CD14-positive monocyte (primary cell): ENCODE data around the gene MED17. TPM values are rescaled to one million over a fixed set of nuclear protein-coding genes. Genes with fewer than 3 reads are reported as not detected.

ENCODE experiments used
- DNase-seq, 3 donors: peaks; one replicate each; pipeline ENCODE4 v3.0.0-alpha.2; 2011 to 2022
- H2AFZ ChIP-seq: 2 replicates; pipeline ENCODE4 v1.6.0; 2012; ENCODE audit warnings: mild to moderate bottlenecking, low read depth, low read length, inconsistent platforms; ENCODE audit not compliant: insufficient read depth, poor library complexity, severe bottlenecking
- H3K27ac ChIP-seq, 2 donors: 1 replicate in 1 of 2; 2 replicates in 1 of 2; pipeline ENCODE4 v1.5.1; 2012 to 2013; ENCODE audit warnings: low read length in 2 of 2, control low read depth in 1 of 2, inconsistent platforms in 1 of 2, low read depth in 1 of 2, mild to moderate bottlenecking in 1 of 2
- H3K27me3 ChIP-seq, 2 donors: one replicate each; pipeline versions ENCODE4 v1.6.0 to v1.6.1; 2011 to 2013; ENCODE audit warnings: low read length in 2 of 2; ENCODE audit not compliant: control insufficient read depth in 2 of 2, insufficient read depth in 2 of 2
- H3K36me3 ChIP-seq, 2 donors: replicated peaks in 1 of 2; 1 replicate in 1 of 2; 2 replicates in 1 of 2; pipeline versions ENCODE4 v1.5.1 to v1.6.1; 2012 to 2013; ENCODE audit warnings: low read length in 2 of 2, control low read depth in 1 of 2, inconsistent platforms in 1 of 2, mild to moderate bottlenecking in 1 of 2; ENCODE audit not compliant: insufficient read depth in 2 of 2, control insufficient read depth in 1 of 2
- H3K4me1 ChIP-seq, 2 donors: 1 replicate in 1 of 2; 2 replicates in 1 of 2; pipeline versions ENCODE4 v1.5.1 to v1.6.1; 2012 to 2013; ENCODE audit warnings: low read length in 2 of 2, control low read depth in 1 of 2, inconsistent platforms in 1 of 2, mild to moderate bottlenecking in 1 of 2, moderate library complexity in 1 of 2; ENCODE audit not compliant: insufficient read depth in 2 of 2, control insufficient read depth in 1 of 2
- H3K4me2 ChIP-seq: replicated peaks from 2 replicates; pipeline ENCODE3; 2012; ENCODE audit warnings: low read length, moderate library complexity, mild to moderate bottlenecking; ENCODE audit not compliant: poor library complexity, severe bottlenecking; ENCODE audit errors: extremely low read depth
- H3K4me3 ChIP-seq, 3 experiments: fragments of 200-600 bp in 1 of 3; sonication (generic) in 1 of 3; replicated peaks in 1 of 3; 1 replicate in 2 of 3; 2 replicates in 1 of 3; pipeline ENCODE4 v1.5.1; 2011 to 2013; ENCODE audit warnings: low read length in 3 of 3, mild to moderate bottlenecking in 3 of 3, control low read depth in 2 of 3, low read depth in 2 of 3, inconsistent platforms in 1 of 3, moderate library complexity in 1 of 3
- H3K79me2 ChIP-seq: 2 replicates; pipeline ENCODE4 v1.6.0; 2012; ENCODE audit warnings: mild to moderate bottlenecking, control low read depth, inconsistent platforms, low read length, moderate library complexity; ENCODE audit not compliant: insufficient read depth
- H3K9ac ChIP-seq: 2 replicates; pipeline ENCODE4 v1.6.0; 2017; ENCODE audit warnings: low read length, mild to moderate bottlenecking; ENCODE audit not compliant: insufficient read depth, poor library complexity, severe bottlenecking
- H3K9me3 ChIP-seq, 2 donors: replicated peaks in 1 of 2; 1 replicate in 1 of 2; 2 replicates in 1 of 2; pipeline versions ENCODE4 v1.5.1 to v1.6.1; 2012 to 2013; ENCODE audit warnings: low read length in 2 of 2, control low read depth in 1 of 2; ENCODE audit not compliant: control insufficient read depth in 1 of 2, insufficient read depth in 1 of 2
- H4K20me1 ChIP-seq: 2 replicates; pipeline ENCODE4 v1.6.0; 2012; ENCODE audit warnings: mild to moderate bottlenecking, low read length, control low read depth, moderate library complexity; ENCODE audit not compliant: insufficient read depth
- H3K27ac Mint-ChIP-seq, 7 donors: one replicate each; pipeline ENCODE4 v1.8.0; 2020; ENCODE audit warnings: mild to moderate bottlenecking in 7 of 7, mixed read lengths in 7 of 7, moderate library complexity in 6 of 7, inconsistent platforms in 2 of 7
- H3K27me3 Mint-ChIP-seq, 3 donors: one replicate each; pipeline ENCODE4 v1.8.0; 2021 to 2022; ENCODE audit warnings: low read depth in 3 of 3, mild to moderate bottlenecking in 3 of 3, mixed read lengths in 3 of 3, moderate library complexity in 3 of 3, inconsistent platforms in 1 of 3
- H3K36me3 Mint-ChIP-seq, 2 donors: one replicate each; pipeline ENCODE4 v1.8.0; 2020; ENCODE audit warnings: mixed read lengths in 2 of 2, inconsistent platforms in 1 of 2, mild to moderate bottlenecking in 1 of 2
- H3K4me1 Mint-ChIP-seq: one replicate; pipeline ENCODE4 v1.8.0; 2020; ENCODE audit warnings: mild to moderate bottlenecking, mixed read lengths
- H3K4me3 Mint-ChIP-seq, 2 donors: one replicate each; pipeline ENCODE4 v1.8.0; 2020; ENCODE audit warnings: mild to moderate bottlenecking in 2 of 2, mixed read lengths in 2 of 2, moderate library complexity in 1 of 2
- H3K9me3 Mint-ChIP-seq, 7 donors: one replicate each; pipeline ENCODE4 v1.8.0; 2020 to 2022; ENCODE audit warnings: mixed read lengths in 7 of 7, mild to moderate bottlenecking in 6 of 7, moderate library complexity in 6 of 7, inconsistent platforms in 2 of 7
- WGBS: methylation state at CpG from one replicate; pipeline ENCODE4 v1.1.5; 2013; ENCODE audit warnings: missing lambda C conversion rate; ENCODE audit not compliant: insufficient coverage; 5-methylcytosine and 5-hydroxymethylcytosine counted together
- intact Hi-C, 2 donors: fragments of 100-400 bp; cut with micrococcal nuclease; formaldehyde crosslinking; loops; one replicate each; pipeline versions ENCODE4 v1.15.0 to v1.15.1; 2023
- polyA plus RNA-seq, 3 donors: library from polyadenylated mRNA; depleted of rRNA in 1 of 3; unstranded in 2 of 3; stranded (reverse) in 1 of 3; fragments of 300-500 nt in 2 of 3; fragments of >200 nt in 1 of 3; fragmentation: Illumina TruSeq in 2 of 3; gene quantifications; 1 replicate in 2 of 3; 2 replicates in 1 of 3; pipeline ENCODE4 v1.2.3, GENCODE V29; 2012 to 2021
- TF ChIP-seq, protein P1 (sequence below): fragments of 200-600 bp; IDR thresholded peaks from one replicate; pipeline ENCODE4 v1.8.0; 2022; ENCODE audit warnings: antibody characterized with exemption, mild to moderate bottlenecking

The MED17 gene
- polyA plus RNA-seq, 3 donors = 3.4 to 12.8 (median 4.4) TPM

DNA sequence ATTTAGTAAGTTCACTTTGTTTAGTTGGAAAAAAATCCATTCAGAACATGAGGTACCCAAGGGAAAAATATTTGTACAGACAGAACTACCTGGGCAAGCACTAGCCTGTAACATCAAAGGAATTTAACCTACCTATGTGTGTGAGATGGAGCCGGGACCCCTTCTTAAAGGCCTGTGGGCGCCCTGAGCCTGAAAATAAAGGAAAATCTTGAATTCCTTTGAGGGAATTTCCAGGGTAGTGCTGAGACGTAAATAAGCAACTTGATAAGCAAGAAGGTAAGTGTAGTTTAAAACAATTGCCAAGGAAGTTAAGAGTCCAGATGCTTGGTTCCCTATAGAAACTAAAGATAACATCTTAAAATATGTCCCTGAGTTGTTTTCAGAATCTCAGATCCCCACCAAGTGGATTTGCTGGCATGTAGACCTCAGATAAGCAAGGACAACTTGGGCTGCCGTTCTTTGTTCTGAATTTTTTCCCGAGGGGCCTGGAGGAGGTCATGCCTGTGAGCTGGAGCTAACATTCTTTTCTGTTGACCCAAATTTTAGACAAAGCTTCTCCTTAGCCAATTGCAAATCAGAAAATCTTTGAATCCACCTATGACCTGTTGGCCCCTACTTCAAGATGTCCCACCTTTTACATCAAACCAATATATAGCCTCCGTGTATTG, 31.0 kb downstream of the MED17 start:
- no peaks in the 10 kb centered on the region for H3K27me3 ChIP-seq
- no peak overlapping the region for H3K4me2 ChIP-seq
- H3K36me3 Mint-ChIP-seq = peaks cover 49 to 62% of the 10 kb centered on the region in 2 donors
- H3K27ac Mint-ChIP-seq = peak overlapping the region in 1 of 7 donors; percentile 25
- no peak overlapping the region for H3K27ac ChIP-seq
- no peak for DNase-seq
- 89% methylated on average over 2 of the region's 6 CpGs for WGBS
- no peaks in the 10 kb centered on the region for H3K4me1 ChIP-seq
- TF ChIP-seq, protein P1, sequence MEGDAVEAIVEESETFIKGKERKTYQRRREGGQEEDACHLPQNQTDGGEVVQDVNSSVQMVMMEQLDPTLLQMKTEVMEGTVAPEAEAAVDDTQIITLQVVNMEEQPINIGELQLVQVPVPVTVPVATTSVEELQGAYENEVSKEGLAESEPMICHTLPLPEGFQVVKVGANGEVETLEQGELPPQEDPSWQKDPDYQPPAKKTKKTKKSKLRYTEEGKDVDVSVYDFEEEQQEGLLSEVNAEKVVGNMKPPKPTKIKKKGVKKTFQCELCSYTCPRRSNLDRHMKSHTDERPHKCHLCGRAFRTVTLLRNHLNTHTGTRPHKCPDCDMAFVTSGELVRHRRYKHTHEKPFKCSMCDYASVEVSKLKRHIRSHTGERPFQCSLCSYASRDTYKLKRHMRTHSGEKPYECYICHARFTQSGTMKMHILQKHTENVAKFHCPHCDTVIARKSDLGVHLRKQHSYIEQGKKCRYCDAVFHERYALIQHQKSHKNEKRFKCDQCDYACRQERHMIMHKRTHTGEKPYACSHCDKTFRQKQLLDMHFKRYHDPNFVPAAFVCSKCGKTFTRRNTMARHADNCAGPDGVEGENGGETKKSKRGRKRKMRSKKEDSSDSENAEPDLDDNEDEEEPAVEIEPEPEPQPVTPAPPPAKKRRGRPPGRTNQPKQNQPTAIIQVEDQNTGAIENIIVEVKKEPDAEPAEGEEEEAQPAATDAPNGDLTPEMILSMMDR = no peak
- intact Hi-C loops = no loop called here
- H3K27me3 Mint-ChIP-seq = peaks cover 0 to 3% (median 0%) of the 10 kb centered on the region in 3 donors
- H3K9me3 ChIP-seq = no peaks in the 10 kb centered on the region
- H4K20me1 ChIP-seq = peaks cover 9% of the 10 kb centered on the region
- no peaks in the 10 kb centered on the region for H3K79me2 ChIP-seq
- no peak overlapping the region for H2AFZ ChIP-seq
- H3K9ac ChIP-seq = no peak overlapping the region
- H3K9me3 Mint-ChIP-seq = no peaks in the 10 kb centered on the region
- no peak overlapping the region for H3K4me3 ChIP-seq
- H3K36me3 ChIP-seq = peaks cover 48 to 60% of the 10 kb centered on the region in 2 donors
- no peak overlapping the region for H3K4me3 Mint-ChIP-seq
- no peaks in the 10 kb centered on the region for H3K4me1 Mint-ChIP-seq

DNA sequence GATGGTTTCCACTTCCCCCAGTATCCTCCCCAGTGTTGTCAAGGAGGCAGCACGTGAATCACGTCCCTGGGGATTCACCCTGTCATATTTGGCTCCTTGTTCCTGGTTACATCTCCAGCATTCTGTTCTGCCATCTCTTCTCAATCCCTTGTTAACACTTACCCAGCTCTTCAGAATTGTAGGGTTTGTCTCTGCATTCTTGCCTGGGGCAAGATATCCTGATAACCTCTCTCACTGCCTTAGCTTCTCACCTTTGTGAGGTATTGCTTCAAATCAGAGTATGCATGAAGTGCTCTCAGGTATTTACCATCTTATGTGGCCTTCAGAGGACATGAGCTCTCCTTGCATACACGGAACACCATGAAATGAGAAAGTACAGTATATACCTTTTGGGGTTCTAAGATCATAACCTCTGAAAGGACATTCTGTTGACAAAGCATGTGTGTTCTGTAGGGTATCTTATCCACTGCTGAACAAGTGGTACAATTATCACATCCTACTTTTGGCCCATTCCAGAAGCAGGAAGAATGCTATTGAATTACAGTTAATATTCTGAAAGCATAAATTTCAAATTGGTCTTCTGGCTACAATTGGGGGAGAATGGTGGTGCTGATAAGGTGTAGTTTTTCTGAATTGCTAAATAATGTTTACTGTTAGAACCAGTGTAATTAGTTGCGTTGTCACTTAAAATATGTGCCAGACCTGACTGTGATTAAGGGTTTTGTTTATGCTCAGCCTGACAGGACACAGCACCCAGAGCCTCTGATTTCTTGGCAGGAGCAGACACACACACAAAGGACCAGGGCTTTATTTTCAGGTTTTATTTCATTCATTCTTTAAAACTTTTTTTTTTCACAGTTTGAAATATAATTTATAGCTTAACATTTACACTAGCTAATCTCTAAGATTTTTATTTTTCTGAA, 33.6 kb downstream of the MED17 start:
- H3K9ac ChIP-seq = no peak overlapping the region
- H3K27ac ChIP-seq = no peak overlapping the region
- peaks cover 29 to 39% of the 10 kb centered on the region in 2 donors for H3K36me3 Mint-ChIP-seq
- H3K27me3 Mint-ChIP-seq = peaks cover 0 to 2% (median 0%) of the 10 kb centered on the region in 3 donors
- peaks cover 23 to 36% of the 10 kb centered on the region in 2 donors for H3K36me3 ChIP-seq
- H3K4me1 Mint-ChIP-seq = no peaks in the 10 kb centered on the region
- peak overlapping the region in 2 of 7 donors; percentile 3 to 66 for H3K27ac Mint-ChIP-seq
- H3K27me3 ChIP-seq = no peaks in the 10 kb centered on the region
- H3K9me3 ChIP-seq = no peaks in the 10 kb centered on the region
- no peak overlapping the region for H3K4me3 Mint-ChIP-seq
- no peaks in the 10 kb centered on the region for H4K20me1 ChIP-seq
- no peaks in the 10 kb centered on the region for H3K4me1 ChIP-seq
- TF ChIP-seq, protein P1 = no peak
- H3K9me3 Mint-ChIP-seq = no peaks in the 10 kb centered on the region
- WGBS = 94% methylated on average over 2 of the region's 4 CpGs
- no peak overlapping the region for H2AFZ ChIP-seq
- no peak overlapping the region for H3K4me2 ChIP-seq
- no peaks in the 10 kb centered on the region for H3K79me2 ChIP-seq
- DNase-seq = no peak
- intact Hi-C loops = no loop called here
- H3K4me3 ChIP-seq = no peak overlapping the region
